Measurements from ENCODE around the gene TEKTIP1. TPM values are rescaled to one million over a fixed set of nuclear protein-coding genes. Genes with fewer than 3 reads are reported as not detected.

Gene TEKTIP1
- total RNA-seq, 8 experiments from 2014 or later: 0.50 to 4.3 (median 0.99) TPM

Other genes starting within 250 kb of the TEKTIP1 start
- 10 to 100 TPM in 4 of 8 experiments, 1 to 10 TPM in 2, under 1 TPM in 2; 0.82 to 77.5 (median 6.3) TPM for gene NFIC, start 172.6 kb upstream of the TEKTIP1 start, total RNA-seq
- gene SMIM24, start 58.6 kb upstream of the TEKTIP1 start, total RNA-seq: 1 to 10 TPM in 1 of 8 experiments, under 1 TPM in 3, not detected in 4; 0.11 to 1.3 (median 0.52) TPM
- not detected for gene SMIM44, start 55.7 kb upstream of the TEKTIP1 start, total RNA-seq
- gene DOHH, start 38.5 kb upstream of the TEKTIP1 start, total RNA-seq: 10 to 100 TPM in 2 of 8 experiments, 1 to 10 TPM in 6; 4.6 to 11.4 (median 8.2) TPM
- gene FZR1, start 32.9 kb upstream of the TEKTIP1 start, total RNA-seq: 10 to 100 TPM; 15.8 to 33.6 (median 23.0) TPM
- gene MFSD12, start 18.4 kb downstream of the TEKTIP1 start, total RNA-seq: 10 to 100 TPM; 21.9 to 87.4 (median 44.0) TPM
- 100 to 1,000 TPM in 1 of 8 experiments, 10 to 100 TPM in 7; 17.0 to 122 (median 35.3) TPM for gene HMG20B, start 33.8 kb downstream of the TEKTIP1 start, total RNA-seq
- under 1 TPM in 7 of 8 experiments, not detected in 1; 0.05 to 0.84 (median 0.14) TPM for gene GIPC3, start 46.3 kb downstream of the TEKTIP1 start, total RNA-seq
- gene TBXA2R, start 67.7 kb downstream of the TEKTIP1 start, total RNA-seq: under 1 TPM in 7 of 8 experiments, not detected in 1; 0.07 to 0.62 (median 0.36) TPM
- 10 to 100 TPM; 11.7 to 23.0 (median 15.7) TPM for gene CACTIN, start 87.6 kb downstream of the TEKTIP1 start, total RNA-seq
- gene PIP5K1C, start 161.3 kb downstream of the TEKTIP1 start, total RNA-seq: 10 to 100 TPM in 6 of 8 experiments, 1 to 10 TPM in 2; 6.7 to 21.4 (median 13.7) TPM
- gene TJP3, start 169.2 kb downstream of the TEKTIP1 start, total RNA-seq: 1 to 10 TPM in 2 of 8 experiments, under 1 TPM in 3, not detected in 3; 0.41 to 7.4 (median 0.96) TPM
- 10 to 100 TPM; 12.3 to 26.3 (median 16.8) TPM for gene APBA3, start 222.5 kb downstream of the TEKTIP1 start, total RNA-seq
- gene MRPL54, start 223.5 kb downstream of the TEKTIP1 start, total RNA-seq: 100 to 1,000 TPM in 1 of 8 experiments, 10 to 100 TPM in 7; 62.6 to 106 (median 86.6) TPM
- gene RAX2, start 233.1 kb downstream of the TEKTIP1 start, total RNA-seq: under 1 TPM in 7 of 8 experiments, not detected in 1; 0.05 to 1.00 (median 0.21) TPM
- 1 to 10 TPM in 4 of 8 experiments, under 1 TPM in 4; 0.29 to 1.8 (median 1.0) TPM for gene MATK, start 247.2 kb downstream of the TEKTIP1 start, total RNA-seq